Measurements from ENCODE around the gene TMEM236. TPM values are rescaled to one million over a fixed set of nuclear protein-coding genes. Genes with fewer than 3 reads are reported as not detected.

TMEM236 gene
- polyA plus RNA-seq, 1 experiment, result 0.02 TPM

GRCh38 chr10:17820943-17821342 is 68.9 kb downstream of the TMEM236 start:
- H3K4me3 ChIP-seq (ENCODE audit: low read depth, low read length), result no peak overlapping the region
- no peak overlapping the region for H3K27ac ChIP-seq (ENCODE audit: low read depth, low read length)
- no peaks in the 10 kb centered on the region for H3K9me3 ChIP-seq (ENCODE audit: control insufficient read depth, insufficient read depth, low read length)
- ChIA-PET CTCF (no interaction called here), POLR2A (no interaction called here)
- no peak for TF ChIP-seq CTCF (IDR thresholded peaks at IDR 0.05; ENCODE audit: low read depth, low read length)
- peaks cover 9% of the 10 kb centered on the region for H3K27me3 ChIP-seq (ENCODE audit: control insufficient read depth, insufficient read depth, low read length)
- DNase-seq (ENCODE audit: low read depth, low spot score), result no peak

GRCh38 chr10:17821893-17822292 is 69.9 kb downstream of the TMEM236 start:
- no peaks in the 10 kb centered on the region for H3K9me3 ChIP-seq (ENCODE audit: control insufficient read depth, insufficient read depth, low read length)
- DNase-seq (ENCODE audit: low read depth, low spot score), result no peak
- POLR2A ChIA-PET, result no interaction called here
- TF ChIP-seq CTCF (IDR thresholded peaks at IDR 0.05; ENCODE audit: low read depth, low read length), result no peak
- H3K27ac ChIP-seq (ENCODE audit: low read depth, low read length), result no peak overlapping the region
- no peak overlapping the region for H3K4me3 ChIP-seq (ENCODE audit: low read depth, low read length)
- peaks cover 9% of the 10 kb centered on the region for H3K27me3 ChIP-seq (ENCODE audit: control insufficient read depth, insufficient read depth, low read length)
- CTCF ChIA-PET, result no interaction called here

GRCh38 chr10:17831341-17831740 is 79.3 kb downstream of the TMEM236 start:
- ChIA-PET CTCF (no interaction called here), POLR2A (no interaction called here)
- H3K27me3 ChIP-seq (ENCODE audit: control insufficient read depth, insufficient read depth, low read length), result peaks cover 5% of the 10 kb centered on the region

GRCh38 chr10:17831896-17832295 is 79.9 kb downstream of the TMEM236 start:
- ChIA-PET CTCF (no interaction called here), POLR2A (no interaction called here)
- no peak for TF ChIP-seq CTCF (IDR thresholded peaks at IDR 0.05; ENCODE audit: low read depth, low read length)
- DNase-seq (ENCODE audit: low read depth, low spot score), result no peak
- H3K27ac ChIP-seq (ENCODE audit: low read depth, low read length), result no peak overlapping the region
- no peaks in the 10 kb centered on the region for H3K9me3 ChIP-seq (ENCODE audit: control insufficient read depth, insufficient read depth, low read length)
- H3K4me3 ChIP-seq (ENCODE audit: low read depth, low read length), result no peak overlapping the region
- peaks cover 5% of the 10 kb centered on the region for H3K27me3 ChIP-seq (ENCODE audit: control insufficient read depth, insufficient read depth, low read length)

More at GRCh38 chr10:17831341-17831740, 79.3 kb downstream of the TMEM236 start:
- H3K27ac ChIP-seq (ENCODE audit: low read depth, low read length), result no peak overlapping the region
- TF ChIP-seq CTCF (IDR thresholded peaks at IDR 0.05; ENCODE audit: low read depth, low read length), result no peak
- H3K9me3 ChIP-seq (ENCODE audit: control insufficient read depth, insufficient read depth, low read length), result no peaks in the 10 kb centered on the region
- no peak overlapping the region for H3K4me3 ChIP-seq (ENCODE audit: low read depth, low read length)
- DNase-seq (ENCODE audit: low read depth, low spot score), result no peak

GRCh38 chr10:17833656-17834055 is 81.7 kb downstream of the TMEM236 start:
- Histone ChIP-seq H3K4me3 (ENCODE audit: low read depth, low read length) (no peak overlapping the region), H3K27ac (ENCODE audit: low read depth, low read length) (no peak overlapping the region), H3K27me3 (ENCODE audit: control insufficient read depth, insufficient read depth, low read length) (peaks cover 2% of the 10 kb centered on the region), H3K9me3 (ENCODE audit: control insufficient read depth, insufficient read depth, low read length) (no peaks in the 10 kb centered on the region)
- POLR2A ChIA-PET, result no interaction called here
- TF ChIP-seq CTCF (IDR thresholded peaks at IDR 0.05; ENCODE audit: low read depth, low read length), result no peak
- CTCF ChIA-PET, result interaction anchor here (0.6 to 0.7 kb wide), 2 partner anchors 99 to 865 kb away, joined by 3 read pairs; no protein-coding TSS in a partner anchor
- DNase-seq (ENCODE audit: low read depth, low spot score), result no peak

Data from AG04450 (cell line).